Left ventricle myocardium inferior (tissue), 1 donor: ENCODE results near the gene KRT84. TPM values are rescaled to one million over a fixed set of nuclear protein-coding genes. Genes with fewer than 3 reads are reported as not detected.

Experiments
- DNase-seq: peaks from one replicate; pipeline ENCODE4 v3.0.0-alpha.2; 2020
- H3K27ac ChIP-seq: fragments of 200-600 bp; replicated peaks from 2 replicates; pipeline ENCODE4 v1.8.0; 2021
- H3K27me3 ChIP-seq: fragments of 200-600 bp; 2 replicates; pipeline ENCODE4 v1.8.0; 2021; ENCODE audit warnings: low read depth
- H3K36me3 ChIP-seq: fragments of 200-600 bp; 2 replicates; pipeline ENCODE4 v1.8.0; 2021
- H3K4me1 ChIP-seq: fragments of 200-600 bp; 2 replicates; pipeline ENCODE4 v1.8.0; 2021
- H3K4me3 ChIP-seq: fragments of 200-600 bp; 2 replicates; pipeline ENCODE4 v1.8.0; 2021; ENCODE audit warnings: mild to moderate bottlenecking, moderate library complexity
- H3K9me3 ChIP-seq: fragments of 200-600 bp; replicated peaks from 2 replicates; pipeline ENCODE4 v1.8.0; 2021
- intact Hi-C: fragments of 100-400 bp; cut with micrococcal nuclease; formaldehyde crosslinking; loops from one replicate; pipeline ENCODE4 v1.11.0; 2022
- total RNA-seq: library from RNA; stranded (reverse); fragmentation: NEBNext Ultra II Directional; extraction: Animal tissue kit (Norgen Biotek cat#: 25700); gene quantifications from one replicate; pipeline ENCODE4 v1.2.1, GENCODE V29; 2021
- TF ChIP-seq, protein P1 (sequence below): fragments of 200-600 bp; IDR thresholded peaks from 2 replicates; pipeline ENCODE4 v1.8.0; 2021; ENCODE audit warnings: antibody characterized with exemption, mild to moderate bottlenecking, borderline replicate concordance
- donor health status: DM: no; HTN: yes; CAD: no; lungs with severe emphysema.

Gene KRT84
- total RNA-seq, 1 donor from 2014 or later, result not detected

DNA sequence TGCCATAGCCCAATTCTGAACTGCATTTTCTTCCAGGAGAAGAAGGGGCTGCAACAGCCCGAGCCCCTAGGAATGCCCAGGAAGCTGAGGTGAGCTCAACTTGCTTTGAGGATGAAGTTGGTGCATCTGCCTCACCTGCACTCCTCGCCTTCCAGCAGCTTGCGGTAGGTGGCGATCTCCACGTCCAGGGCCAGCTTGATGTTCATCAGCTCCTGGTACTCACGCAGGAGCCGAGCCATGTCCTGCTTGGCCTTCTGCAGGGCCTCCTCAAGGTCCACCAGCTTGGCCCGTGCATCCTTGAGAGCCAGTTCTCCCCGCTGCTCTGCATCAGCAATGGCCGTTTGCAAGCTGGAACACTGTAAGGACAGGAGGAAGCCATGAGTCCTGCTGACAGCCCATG lies 42.7 kb upstream of the KRT84 start:
- no peak for DNase-seq
- TF ChIP-seq, protein P1, sequence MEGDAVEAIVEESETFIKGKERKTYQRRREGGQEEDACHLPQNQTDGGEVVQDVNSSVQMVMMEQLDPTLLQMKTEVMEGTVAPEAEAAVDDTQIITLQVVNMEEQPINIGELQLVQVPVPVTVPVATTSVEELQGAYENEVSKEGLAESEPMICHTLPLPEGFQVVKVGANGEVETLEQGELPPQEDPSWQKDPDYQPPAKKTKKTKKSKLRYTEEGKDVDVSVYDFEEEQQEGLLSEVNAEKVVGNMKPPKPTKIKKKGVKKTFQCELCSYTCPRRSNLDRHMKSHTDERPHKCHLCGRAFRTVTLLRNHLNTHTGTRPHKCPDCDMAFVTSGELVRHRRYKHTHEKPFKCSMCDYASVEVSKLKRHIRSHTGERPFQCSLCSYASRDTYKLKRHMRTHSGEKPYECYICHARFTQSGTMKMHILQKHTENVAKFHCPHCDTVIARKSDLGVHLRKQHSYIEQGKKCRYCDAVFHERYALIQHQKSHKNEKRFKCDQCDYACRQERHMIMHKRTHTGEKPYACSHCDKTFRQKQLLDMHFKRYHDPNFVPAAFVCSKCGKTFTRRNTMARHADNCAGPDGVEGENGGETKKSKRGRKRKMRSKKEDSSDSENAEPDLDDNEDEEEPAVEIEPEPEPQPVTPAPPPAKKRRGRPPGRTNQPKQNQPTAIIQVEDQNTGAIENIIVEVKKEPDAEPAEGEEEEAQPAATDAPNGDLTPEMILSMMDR, result no peak
- intact Hi-C loops, result no loop called here

DNA sequence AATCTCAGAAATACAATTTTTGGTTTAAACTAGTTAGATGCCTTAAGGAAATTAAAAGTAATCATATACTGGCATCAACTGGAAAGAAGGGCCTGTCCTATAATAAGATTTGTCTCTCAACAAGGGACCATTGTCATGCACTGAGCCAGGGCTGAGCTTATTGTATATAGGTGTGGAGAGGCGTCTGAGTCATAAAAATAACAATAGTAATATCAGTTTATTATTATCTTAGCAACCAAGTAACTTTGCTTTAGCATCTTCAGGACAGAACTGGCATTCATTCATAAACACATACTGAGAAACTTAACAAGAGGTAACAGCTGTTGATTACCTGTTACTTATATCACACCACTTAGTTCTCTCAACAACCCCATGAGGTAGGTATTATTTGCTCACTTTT lies 41.6 kb upstream of the KRT84 start:
- intact Hi-C loops, result no loop called here
- H3K27ac ChIP-seq, result no peak overlapping the region
- TF ChIP-seq, protein P1, result no peak
- no peaks in the 10 kb centered on the region for H3K36me3 ChIP-seq
- H3K4me3 ChIP-seq, result no peak overlapping the region
- H3K4me1 ChIP-seq, result no peaks in the 10 kb centered on the region
- DNase-seq, result no peak
- peaks cover 61% of the 10 kb centered on the region for H3K27me3 ChIP-seq
- no peaks in the 10 kb centered on the region for H3K9me3 ChIP-seq

More for the DNA sequence above, 42.7 kb upstream of the KRT84 start:
- Histone ChIP-seq H3K36me3 (no peaks in the 10 kb centered on the region), H3K9me3 (no peaks in the 10 kb centered on the region), H3K4me1 (no peaks in the 10 kb centered on the region), H3K27ac (no peak overlapping the region), H3K4me3 (no peak overlapping the region), H3K27me3 (peaks cover 67% of the 10 kb centered on the region)

DNA sequence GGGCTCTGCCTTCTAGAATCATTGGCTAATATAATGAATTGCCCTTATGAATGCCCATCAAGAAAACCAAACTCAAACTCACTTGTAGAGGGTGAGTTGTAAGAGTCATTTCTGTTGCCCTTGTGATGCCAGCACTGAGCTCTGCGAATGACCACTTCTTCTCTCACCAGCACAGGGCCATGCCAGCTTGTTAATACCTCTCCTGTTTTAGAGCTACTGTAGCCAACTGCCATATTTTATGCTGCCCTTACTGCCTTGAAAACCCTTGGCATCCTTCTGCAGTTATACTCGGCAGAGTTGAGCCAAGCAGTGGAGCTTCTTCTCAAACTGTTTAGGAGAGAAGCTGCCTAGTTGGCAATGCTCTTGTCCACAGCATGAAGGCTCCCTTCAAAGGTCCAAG lies 40.6 kb upstream of the KRT84 start:
- DNase-seq, result no peak
- H3K27ac ChIP-seq, result no peak overlapping the region
- no peaks in the 10 kb centered on the region for H3K4me1 ChIP-seq
- H3K9me3 ChIP-seq, result no peaks in the 10 kb centered on the region
- H3K27me3 ChIP-seq, result peaks cover 60% of the 10 kb centered on the region
- H3K4me3 ChIP-seq, result no peak overlapping the region
- TF ChIP-seq, protein P1, result no peak
- intact Hi-C loops, result no loop called here
- H3K36me3 ChIP-seq, result no peaks in the 10 kb centered on the region

DNA sequence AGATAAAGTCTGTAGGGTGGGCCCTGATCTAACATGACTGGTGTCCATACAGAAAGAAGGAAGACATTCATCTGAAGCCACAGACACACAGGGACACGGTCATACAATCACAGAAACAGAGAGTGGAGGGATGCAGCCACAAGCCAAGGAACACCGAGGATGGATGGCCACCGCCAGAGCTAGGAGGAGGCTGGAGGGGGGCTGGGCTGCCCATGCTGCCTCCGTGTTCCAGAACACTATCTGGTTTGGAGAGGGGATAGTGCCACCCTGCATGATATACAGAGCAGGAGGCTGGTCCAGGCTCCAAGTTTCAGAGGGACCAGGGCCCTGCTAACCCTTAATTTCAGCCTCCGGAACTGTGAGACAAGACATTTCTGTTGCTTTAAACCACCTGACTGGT lies 40.0 kb upstream of the KRT84 start:
- Histone ChIP-seq H3K27ac (no peak overlapping the region), H3K36me3 (no peaks in the 10 kb centered on the region), H3K4me3 (no peak overlapping the region), H3K27me3 (peaks cover 56% of the 10 kb centered on the region), H3K9me3 (no peaks in the 10 kb centered on the region), H3K4me1 (no peaks in the 10 kb centered on the region)
- TF ChIP-seq, protein P1, result no peak
- DNase-seq, result no peak
- intact Hi-C loops, result no loop called here

DNA sequence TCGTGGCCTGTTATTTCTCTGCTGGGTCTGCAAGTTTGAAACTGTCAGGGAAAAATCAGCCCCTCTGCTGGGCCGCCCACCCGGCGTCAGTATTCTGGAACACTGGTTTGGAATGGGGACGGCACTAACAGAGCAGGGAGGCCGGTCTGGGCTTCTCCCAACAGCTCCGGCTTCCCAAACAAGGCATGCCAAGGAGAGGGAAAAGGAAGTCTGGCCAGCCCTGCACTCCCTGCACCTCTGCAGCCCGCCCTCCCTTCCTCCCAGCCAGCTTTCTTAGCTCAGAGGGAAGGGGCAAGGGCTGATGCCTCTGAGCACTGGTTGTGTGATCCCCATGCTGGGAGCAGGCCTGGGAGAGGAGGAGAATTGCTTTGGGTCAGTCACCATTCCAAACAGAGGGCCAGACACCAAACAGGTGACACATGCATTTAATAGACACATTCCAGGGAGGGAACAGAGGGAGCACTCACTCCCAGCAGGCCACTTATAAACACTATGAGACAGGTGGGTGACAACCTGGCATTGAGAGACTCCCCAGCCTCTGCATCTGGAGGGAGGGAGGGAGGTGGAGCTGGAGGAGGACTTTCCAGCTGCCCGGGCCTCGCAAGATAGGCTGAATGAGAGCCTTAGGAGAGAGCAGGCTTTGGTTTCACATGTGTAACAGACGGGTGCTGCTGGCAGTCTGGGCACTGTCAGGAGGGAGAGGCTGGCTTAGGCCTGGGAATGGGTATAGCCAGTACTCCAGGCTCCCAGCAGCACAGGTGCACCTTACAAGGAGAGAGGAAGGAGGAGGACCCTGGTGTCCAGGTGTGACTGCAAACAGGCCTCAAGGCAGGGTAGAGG lies 38.4 kb upstream of the KRT84 start:
- no peaks in the 10 kb centered on the region for H3K36me3 ChIP-seq
- no peak for DNase-seq
- H3K4me3 ChIP-seq, result no peak overlapping the region
- H3K27me3 ChIP-seq, result peaks cover 50% of the 10 kb centered on the region
- intact Hi-C loops, result no loop called here
- TF ChIP-seq, protein P1, result no peak
- no peaks in the 10 kb centered on the region for H3K9me3 ChIP-seq
- no peaks in the 10 kb centered on the region for H3K4me1 ChIP-seq
- H3K27ac ChIP-seq, result no peak overlapping the region
